Islet of Langerhans (tissue), 1 donor: ENCODE results near the gene CCM2L.

Experiments
- FAIRE-seq: peaks from one replicate; lab custom pipeline; 2011; peaks lifted over from hg19 to GRCh38; lab: Jason Lieb, UNC

Gene CCM2L

DNA sequence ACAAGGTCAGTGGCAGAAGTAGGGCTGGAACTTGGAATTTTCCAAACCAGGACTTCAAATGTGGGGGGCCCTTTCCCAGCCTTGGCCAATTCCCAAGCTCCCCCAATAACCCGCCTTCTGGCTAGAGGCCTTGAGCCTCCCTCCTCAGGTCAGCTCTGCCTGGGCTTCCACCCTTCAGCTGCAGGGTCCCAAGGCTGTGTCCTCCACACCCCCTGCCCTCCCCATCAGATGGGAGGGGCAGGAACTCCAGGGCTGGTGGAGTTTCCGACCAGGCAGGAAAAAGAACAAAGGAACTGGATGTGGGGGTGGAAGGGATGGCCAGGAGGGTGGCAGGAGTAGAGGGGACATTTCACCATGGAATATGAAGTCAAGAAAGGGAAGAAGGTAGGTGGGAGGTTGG is at the start of gene CCM2L:
Gene CCM2L (plus strand): TSS at position 338 of the 400 bp plus-strand sequence. CDS start 17 bp downstream, at position 355.
- no peak for FAIRE-seq

DNA sequence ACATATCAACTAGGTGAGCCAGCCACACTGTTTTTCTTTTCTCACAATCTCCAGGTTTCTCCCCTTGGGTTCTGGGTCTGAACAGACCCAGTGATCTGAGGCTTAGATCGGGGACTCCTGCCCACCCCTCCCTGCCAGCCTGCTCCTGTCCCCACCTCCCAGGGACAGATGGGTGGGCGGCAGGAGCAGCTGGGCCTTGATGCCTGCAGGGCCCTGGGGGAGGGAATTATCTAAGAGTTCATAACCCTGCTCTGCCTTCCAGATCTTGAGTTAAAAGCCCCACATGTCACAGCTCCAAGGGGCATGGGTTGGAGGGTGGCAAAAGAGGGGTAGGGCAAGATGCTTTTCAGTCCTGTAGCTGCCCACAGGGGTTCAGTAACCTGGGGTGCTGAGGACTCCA is 47.5 kb upstream of the CCM2L start:
- FAIRE-seq = no peak

DNA sequence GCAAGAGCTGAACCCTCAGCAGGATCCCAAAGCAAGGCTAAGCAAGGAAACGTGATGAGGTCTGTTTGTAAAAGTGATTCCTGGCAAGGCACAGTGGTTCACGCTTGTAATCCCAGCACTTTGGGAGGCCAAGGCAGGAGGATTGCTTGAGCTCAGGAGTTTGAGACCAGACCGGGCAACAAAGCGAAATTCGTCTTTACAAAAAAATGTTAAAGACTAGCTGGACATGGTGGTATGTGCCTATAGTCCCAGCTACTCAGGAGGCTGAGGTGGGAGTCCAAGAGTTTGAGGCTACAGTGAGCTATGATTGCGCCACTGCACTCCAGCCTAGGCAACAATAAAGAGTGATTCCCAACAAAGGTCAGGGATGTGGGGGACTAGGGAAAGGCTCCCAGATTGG is 46.3 kb upstream of the CCM2L start:
- no peak for FAIRE-seq

DNA sequence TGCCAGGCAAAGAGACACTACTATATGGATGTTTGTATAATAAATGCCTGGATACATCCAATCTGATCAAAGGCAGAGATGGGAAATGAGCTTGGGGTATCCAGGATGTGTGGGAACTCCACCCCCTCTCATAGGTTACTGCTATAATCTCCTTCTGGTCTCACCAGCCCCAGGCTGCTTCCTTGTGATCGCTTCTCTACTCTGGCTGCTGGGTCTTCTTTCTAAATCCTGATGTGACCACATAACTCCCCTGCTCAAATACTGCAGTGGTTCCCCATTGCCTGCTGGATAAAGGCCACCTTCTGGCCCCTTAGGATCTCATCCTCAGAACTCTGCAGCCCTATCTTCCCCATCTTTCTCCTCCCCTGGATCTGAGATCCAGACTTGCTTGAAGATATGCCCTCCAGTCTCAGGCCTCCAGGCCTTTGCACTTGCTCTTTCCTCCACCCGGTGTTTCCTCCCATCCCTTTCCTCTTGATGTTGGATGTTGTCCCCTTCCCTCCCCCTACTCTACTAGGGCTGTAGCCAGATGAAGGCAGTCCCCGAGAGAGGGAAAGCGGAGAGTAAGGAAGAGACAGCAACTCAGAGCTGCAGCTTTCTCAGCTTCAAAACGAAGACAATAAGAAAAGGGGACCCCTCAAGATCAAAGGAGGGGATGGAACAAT is 43.1 kb upstream of the CCM2L start:
- no peak for FAIRE-seq

DNA sequence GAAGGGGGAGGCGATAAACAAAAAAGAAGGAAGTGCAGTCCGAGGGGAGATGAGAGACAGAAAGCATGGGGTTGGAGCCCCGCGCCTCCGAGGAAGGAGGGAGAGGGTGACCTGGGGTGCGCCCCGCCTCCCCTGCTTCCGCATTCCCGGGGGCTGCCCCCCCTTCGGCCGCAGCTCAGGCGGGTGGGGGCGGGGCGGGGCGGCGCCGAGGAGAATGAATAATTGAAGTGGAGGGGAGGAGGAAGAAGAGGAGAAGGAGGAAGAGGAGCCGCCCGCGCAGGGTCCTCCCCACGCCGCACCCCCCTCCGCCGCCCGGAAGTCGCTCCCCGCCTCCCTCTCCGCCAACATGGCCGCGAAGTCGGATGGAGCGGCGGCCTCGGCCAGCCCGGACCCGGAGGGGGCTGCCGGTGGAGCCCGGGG is 42.4 kb upstream of the CCM2L start, which contains the start of gene XKR7:
Gene XKR7 (plus strand): TSS at position 322 of the 420 bp plus-strand sequence. CDS start 25 bp downstream, at position 347.
- no peak for FAIRE-seq

DNA sequence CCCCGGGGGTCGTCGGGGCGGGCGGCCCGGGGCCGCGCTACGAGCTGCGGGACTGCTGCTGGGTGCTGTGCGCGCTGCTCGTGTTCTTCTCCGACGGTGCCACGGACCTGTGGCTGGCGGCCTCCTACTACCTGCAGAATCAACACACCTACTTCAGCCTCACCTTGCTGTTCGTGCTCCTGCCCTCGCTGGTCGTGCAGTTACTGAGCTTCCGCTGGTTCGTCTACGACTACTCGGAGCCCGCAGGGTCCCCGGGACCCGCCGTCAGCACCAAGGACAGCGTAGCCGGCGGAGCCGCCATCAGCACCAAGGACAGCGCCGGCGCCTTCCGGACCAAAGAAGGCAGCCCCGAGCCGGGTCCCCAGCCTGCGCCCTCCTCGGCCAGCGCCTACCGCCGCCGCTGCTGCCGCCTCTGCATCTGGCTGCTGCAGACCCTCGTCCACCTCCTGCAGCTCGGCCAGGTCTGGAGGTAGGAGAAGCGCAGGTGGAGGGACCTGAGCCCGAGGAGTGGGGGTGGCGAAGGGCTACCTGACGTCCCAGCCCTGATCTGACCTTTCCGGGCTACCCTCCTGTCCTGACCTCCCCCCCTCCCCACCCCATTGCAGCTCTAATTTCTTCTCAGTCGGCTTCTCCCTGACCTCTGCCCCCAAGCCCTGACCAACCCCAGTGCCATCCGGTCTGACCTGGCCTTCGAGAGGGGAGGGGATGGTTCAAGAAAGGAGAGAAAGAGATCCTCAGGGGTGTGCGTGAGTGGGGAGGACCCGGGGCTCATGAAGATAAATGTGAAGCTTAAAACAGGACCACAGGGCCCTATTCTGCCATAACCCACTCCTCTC is 41.7 kb upstream of the CCM2L start:
- FAIRE-seq = no peak

DNA sequence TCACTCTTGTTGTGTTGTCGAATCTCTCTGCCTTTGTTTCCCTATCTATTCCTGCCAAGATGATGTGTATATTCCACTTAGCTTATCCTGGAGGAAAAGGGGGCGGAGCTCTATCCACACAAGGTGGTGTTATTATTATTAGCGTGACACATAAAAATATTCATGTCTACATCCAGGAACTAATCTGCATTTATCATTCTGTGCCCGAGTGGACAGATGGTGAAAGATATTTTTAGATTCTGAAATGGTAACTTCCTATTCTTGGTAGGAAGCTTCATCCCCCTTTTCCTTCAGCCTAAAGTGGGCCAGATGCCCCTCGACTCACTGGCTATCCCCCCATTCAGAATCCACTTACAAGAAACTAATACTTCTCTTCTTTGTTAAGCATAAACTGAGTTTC is 40.2 kb upstream of the CCM2L start:
- FAIRE-seq = no peak

DNA sequence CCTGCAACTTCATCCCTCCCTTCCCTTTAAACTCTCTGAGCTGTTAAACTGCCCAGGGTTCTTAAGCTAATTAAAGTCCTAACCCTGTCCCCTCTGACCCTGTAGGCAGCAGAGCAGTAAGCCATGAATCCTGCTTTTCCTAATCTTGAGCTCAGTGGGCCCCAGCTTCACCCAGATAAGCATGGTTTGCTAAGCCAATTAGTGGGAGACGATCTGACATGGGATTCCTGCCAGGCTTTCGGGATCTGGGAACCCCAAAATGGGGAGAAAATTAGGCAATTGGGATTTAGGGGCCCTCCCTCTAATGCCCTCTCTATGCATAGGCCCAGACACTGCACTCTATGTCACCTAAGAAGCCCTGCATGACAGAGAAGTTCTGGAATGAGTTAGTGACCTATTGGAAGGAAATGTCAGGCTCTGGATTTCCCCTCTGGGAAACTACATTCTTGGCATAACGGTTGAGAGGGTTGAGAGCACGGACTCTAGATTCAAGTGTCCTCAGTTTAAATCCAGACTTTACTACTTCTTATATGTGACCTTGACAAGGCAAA is 37.7 kb upstream of the CCM2L start:
- FAIRE-seq = no peak

DNA sequence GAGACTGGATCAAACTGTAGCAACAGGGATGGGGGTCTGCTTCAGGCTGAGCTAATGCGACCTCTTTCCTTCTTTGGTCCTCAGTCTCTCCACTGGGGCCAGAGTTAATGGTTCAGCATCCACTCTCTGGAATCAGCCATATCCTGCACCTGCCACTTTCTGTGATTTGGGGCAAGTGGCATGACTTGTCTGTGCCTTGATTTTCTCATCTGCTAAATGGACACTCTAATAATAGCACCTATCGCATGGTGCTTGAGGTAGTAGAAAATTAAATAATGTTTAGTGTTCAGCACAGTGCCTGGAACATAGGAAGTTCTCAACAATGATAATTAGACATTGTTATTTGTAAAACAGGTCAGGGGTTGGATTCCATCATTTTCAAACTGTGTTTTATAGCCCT is 35.9 kb upstream of the CCM2L start:
- no peak for FAIRE-seq

DNA sequence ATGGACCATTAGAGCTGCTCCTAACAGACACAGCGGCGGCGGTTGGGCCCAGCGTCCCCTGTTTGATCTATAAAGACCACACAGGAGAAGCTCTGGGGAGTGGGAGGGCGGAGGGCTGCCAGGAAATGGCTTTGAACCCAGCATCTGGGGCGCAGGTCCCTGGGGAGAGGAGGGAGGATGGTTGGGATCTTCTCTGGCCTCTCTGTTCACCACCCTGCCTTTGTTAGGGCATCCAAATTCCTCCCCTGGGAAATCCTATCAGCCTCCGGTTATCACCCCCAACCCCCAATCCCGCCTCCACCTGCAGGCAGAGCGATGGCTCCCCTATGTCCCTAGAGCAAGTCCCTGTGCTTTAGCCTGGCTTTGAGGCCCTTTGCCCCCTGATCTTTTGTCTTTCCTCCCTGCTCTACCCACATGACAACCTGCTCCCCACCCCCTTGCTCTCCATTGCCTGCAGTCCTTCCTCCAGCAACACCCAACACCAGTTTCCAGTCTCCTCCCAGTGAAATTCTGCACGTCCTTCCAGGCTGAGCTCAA is 35.2 kb upstream of the CCM2L start:
- no peak for FAIRE-seq

DNA sequence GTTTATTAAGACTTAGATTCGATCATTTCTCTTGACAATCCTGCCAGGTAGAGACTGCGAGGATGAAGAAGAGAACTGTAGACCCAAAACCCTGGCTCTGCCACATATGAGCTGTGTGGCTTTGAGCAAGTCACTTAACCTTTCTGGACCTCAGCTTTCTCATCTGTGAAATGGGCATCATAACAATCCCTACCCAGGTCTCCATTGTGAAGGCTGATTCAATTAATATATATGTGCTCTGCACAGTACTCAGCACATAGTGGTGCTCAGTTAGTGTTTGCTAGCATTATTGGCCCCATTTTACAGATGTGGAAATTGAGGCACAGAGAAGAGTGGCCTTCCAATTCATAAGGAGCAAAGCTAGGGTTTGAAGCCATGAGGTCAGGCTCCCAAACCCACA is 34.4 kb upstream of the CCM2L start:
- FAIRE-seq = no peak

DNA sequence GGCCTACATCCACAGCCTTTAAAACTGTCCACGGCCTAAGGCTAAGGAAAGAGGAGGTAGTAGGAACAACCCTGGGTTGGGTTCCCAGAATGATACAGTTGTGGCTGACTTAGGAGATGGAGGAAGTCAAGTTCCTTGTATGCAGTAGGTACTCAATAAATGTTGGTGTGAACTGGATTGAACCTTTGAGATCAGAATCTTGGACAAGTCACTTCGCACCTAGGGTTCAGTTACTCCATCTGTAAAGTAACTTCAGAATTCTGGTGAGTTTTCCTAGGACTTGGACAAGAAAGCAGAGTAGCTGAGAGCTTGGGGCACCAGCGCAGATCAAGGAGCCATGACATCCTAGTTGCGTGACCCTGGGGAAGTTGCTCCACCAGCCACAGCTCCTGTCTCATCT is 33.2 kb upstream of the CCM2L start:
- no peak for FAIRE-seq

DNA sequence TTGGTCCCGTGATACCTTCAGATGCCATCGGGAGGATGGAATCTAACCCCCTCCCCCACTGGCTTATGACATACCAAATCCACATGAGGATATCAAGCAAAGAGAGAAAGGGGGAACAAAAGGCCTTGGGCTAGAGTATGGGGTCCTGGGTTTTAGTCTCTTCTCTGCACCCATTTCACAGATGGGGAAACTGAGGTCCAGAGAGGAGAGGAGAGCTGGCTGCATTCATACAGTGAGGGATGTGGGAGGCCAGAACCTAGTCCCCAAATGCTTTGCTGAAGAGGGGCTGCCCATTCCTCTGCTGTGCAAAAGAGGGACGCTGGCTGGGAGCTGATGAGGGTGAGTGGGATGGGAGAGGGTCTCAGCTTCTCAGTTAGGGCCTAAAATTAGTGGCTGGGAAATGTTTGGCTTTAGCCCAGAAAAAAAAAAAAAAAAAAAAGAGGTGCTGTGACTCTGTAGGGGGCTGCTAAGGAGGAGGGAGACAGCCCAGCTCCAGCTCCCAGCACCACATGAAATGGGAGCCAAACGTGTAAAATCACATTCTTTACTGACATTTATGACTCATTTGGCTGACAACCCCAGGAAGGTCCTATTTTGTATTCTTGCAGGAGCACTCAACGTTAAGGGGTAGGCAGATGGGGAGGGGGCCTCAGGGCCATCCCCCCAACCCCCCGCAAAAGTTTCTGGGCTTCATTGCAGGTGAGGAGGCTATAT is 30.4 kb upstream of the CCM2L start:
- FAIRE-seq = no peak

DNA sequence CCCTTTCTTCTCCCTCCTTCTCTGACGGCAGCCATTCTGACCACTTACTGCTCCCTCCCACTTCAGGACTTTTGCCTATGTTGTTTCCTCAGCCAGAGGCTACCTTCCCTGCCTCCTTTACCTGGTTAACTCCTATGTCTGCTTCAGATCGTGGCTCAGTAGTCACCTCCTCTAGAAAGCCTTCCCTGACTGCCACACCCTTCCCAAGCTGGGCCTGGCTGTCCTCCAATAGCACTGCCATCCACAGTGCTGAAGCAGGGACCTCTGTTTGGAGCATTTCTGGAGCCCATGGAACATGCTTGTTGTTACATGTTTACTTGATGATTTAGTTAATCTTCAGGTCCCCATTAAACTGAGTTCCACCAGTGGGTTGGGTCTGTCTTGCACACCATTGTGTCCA is 28.5 kb upstream of the CCM2L start:
- no peak for FAIRE-seq

DNA sequence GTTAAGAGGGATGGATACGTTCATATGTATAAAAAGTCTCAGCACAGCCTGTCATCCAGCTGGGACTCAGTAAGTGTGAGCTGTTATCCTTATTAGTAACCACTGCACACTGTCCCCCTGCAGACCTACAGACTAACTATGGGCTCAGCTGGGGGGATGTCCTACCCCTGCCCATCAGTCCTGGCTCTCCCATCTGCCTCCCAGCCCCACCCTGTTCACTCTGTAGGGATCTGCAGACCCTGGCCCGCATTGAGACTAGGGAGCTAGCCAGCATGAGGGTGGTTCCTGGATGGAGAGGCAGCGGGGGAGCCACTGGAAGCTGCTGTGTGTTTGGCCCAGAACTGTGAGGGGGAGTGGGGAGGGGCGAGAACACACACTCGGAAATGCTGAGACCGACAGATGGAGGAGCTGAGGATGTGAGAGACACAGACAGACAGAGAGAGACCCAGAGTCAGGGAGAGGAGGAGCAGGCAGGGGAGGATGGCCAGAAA is 25.2 kb upstream of the CCM2L start:
- FAIRE-seq = no peak

DNA sequence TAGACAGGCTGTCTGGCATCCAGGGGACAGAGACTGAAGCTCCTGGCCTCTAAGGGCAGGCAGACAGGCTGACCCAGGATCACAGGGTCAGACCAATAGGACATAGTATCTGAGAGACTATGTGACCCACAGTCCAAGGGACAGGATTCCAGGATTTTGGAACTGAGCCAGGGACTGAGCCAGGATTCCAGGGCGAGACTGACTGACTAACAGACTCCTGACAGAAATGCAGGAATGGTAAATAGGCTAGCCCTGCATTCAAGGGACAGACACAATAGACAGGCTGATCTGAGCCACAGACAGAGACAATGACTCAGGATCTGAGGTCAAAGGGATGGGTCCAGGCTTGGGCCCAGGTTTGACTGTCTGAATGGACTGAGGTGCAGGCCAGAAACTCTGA is 22.5 kb upstream of the CCM2L start:
- no peak for FAIRE-seq

DNA sequence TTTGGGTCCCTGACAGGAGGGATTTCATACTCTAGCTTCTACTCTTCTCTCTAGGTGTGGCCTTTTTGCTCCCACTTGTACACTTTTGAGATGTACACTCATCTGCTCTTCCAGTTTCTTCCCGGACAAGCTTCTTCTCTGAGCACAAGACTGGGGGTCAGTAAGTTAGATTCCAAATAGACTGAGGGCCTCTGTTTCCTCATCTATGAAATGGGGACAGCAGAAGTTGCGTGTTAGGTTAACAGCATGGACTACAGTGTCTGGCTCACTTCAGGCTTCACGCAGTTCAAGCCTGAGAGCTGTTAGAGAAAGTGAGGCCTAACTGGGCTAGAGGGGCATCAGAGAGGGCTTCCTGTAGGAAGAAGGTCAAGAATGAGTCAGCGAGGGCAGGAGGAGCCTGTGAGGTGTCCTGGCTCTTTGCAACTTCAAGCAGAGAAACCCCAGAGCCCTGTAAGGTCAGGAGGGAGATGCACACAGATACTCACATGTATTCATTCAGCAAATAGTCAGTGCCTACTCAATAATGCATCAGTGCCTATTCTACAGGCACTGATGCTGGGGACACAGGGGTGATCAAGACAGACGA is 21.7 kb upstream of the CCM2L start:
- no peak for FAIRE-seq

DNA sequence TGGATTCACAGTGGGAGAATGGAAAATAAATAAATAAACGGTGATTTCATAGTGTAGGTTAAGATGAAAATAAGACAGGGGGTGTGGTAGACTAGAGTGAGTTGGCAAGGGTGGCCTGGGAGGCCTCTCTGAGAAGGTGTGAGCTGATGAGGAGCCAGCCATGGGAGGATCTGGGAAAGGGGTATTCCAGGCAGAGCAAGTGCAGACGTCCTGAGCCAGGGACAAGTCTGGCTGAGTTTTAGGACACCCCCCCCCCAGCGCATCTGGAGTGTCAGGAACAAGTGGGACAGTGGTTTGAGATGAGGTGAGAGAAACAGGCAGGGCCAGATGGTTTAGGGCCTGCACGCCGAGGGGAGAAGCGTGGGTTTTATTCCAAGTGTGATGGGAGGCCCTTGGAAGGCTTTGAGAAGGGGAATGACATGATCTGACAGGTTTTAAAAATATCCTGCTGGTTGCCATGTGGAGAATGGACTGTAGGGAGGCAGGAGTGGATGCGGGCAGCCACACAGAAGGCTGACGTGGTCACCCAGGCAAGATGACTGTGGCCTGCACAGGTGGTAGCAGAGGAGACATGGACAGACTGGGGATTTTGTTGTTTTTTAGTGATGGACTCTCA is 21.1 kb upstream of the CCM2L start:
- no peak for FAIRE-seq

DNA sequence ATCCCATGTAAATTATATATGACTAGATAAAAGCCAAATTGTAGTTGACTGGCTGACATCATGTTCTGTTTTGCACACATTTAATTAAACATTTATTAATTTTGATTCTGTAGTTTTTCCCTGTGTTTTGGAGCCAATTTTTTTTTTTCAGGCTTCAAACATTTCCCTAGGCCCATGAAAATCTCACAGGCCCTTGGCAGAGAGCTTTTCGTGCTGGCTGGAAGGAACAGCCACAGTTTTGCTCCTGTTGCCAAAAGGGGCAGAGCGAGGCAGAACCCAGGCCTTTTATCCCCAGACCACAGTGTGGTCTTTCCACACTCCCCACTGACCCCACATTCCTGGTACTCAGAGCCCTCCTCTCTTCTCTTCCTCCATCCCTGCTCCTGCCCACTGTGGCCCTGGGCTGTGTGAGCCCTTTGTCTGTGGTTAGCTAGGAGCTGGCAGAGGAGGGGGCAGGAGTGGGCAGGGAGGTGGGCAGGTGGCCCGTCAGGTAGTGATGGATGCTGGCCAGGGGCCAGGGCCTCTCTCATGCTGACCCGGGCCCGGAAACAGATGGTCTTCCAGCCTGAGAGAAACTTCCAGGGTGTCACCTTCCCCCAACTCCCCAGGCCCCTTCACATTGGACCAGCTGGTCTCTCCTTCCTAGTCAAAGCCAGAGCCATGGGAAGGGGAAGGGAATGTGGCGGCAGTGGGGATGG is 19.4 kb upstream of the CCM2L start:
- FAIRE-seq = no peak

DNA sequence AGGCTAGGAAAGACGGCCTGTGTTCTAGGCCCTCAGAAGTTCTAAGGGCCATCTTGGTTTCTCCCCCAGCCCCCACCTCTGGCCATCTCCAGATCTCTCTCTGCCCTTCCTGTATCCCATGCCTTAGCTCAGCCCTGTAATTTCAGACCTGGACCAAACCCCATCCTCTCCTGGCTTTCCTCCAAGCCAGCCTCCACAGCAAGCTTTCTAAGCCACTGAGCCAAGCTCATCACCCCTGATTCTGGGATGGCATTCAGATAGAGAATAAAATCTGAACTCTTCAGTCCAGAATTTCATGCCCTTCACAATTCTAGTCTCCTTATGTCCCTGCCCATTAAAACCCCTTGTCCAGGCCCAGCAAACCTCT is 18.9 kb upstream of the CCM2L start:
- FAIRE-seq = no peak

DNA sequence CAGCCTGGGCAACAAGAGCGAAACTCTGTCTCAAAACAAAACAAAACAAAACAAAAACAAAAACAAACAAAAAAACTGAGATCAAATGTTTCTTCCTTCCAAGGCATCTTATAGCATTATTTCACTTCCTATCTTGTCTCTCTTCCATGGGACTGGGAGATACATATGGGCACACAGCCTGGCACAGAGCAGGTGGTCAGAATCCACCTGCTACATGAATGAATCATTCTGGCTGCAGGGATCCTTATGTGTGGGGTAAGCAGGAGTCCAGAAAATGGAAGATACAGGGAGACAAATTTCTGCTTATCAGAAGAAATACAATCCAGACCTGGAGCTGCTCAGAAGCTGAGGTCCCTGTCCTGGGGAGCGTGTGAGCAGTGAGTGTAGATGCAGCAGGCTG is 18.2 kb upstream of the CCM2L start:
- FAIRE-seq = no peak
